NCI-H128 (cell line): ENCODE measurements around the gene TMEM238L.

ENCODE experiments used
- DNase-seq: peaks from one replicate; lab custom pipeline; 2025; ENCODE audit not compliant: unreplicated experiment; lab: John Stamatoyannopoulos, UW

The TMEM238L gene

GRCh38 chr17:10775740-10776356, 28.1 kb downstream of the TMEM238L start:
- DNase-seq = no peak

- DNase-seq = no peak
Observed at GRCh38 chr17:10775058-10775457, 28.8 kb downstream of the TMEM238L start.

- no peak for DNase-seq
Observed at GRCh38 chr17:10773391-10773790, 30.5 kb downstream of the TMEM238L start.

- no peak for DNase-seq
Observed at GRCh38 chr17:10772425-10773380, 31.2 kb downstream of the TMEM238L start.

GRCh38 chr17:10771148-10771547, 32.8 kb downstream of the TMEM238L start:
- no peak for DNase-seq

GRCh38 chr17:10769840-10770239, 34.1 kb downstream of the TMEM238L start:
- no peak for DNase-seq

GRCh38 chr17:10768750-10769251, 35.1 kb downstream of the TMEM238L start:
- no peak for DNase-seq

DNA sequence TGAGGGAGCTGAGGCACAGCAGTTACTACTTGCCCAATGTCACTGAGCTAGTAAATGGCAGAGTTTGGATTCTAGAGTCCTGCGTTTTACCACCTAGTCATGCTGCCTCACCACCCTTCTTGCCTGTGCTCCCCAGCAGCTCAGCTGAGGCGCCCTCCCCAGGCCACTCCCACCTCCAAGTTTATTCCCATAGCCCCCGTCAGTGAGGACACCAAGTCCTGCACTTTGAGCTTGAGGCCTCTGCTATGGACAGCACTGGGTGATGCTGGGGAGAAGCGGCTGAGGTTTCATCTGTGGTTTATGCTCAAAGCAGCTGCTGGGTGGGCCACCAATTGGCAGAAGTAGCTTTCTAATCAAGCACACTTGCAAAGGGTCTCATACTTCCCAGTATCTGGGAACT, 36.7 kb downstream of the TMEM238L start:
- DNase-seq = no peak

DNA sequence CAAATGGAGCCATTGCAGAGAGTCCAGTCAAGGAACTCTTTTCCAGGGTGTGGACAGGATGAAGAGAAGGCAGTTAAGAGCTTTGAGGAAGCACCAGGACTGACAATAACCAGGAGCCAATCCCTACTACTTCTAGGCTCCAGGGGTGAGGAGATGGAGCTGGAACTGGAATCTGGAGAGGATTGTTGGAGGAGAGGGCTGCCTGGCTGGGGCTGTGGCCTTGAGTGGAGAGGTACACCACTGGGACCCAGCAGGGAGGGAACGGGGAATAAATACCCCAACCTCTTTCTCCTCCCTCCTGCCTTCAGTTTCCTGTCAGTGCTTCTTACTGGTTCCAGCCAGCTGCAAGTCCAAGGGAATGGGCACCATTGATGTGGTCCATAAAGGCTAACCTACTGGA, 41.9 kb downstream of the TMEM238L start:
- no peak for DNase-seq

- DNase-seq = no peak
Observed at GRCh38 chr17:10761281-10761680, 42.6 kb downstream of the TMEM238L start.

DNA sequence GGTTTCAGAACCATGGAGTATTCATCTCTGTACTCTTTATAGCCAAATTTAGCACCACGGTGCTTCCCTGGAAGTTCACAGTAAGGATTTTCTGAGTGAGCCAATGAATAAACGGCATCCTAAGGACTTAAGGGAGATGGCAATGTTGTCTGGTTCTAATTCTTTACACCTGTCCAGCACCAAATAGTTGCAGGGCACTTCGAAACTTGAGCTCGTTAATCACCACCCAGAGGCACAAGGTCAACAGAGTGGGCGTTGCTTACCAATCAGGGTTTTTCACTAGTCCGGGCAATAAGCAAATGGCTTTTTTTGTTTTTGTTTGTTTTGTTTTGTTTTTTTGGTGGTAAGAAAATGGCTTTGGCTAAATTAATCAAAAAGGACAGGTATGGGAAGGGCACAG, 45.8 kb downstream of the TMEM238L start:
- no peak for DNase-seq

DNA sequence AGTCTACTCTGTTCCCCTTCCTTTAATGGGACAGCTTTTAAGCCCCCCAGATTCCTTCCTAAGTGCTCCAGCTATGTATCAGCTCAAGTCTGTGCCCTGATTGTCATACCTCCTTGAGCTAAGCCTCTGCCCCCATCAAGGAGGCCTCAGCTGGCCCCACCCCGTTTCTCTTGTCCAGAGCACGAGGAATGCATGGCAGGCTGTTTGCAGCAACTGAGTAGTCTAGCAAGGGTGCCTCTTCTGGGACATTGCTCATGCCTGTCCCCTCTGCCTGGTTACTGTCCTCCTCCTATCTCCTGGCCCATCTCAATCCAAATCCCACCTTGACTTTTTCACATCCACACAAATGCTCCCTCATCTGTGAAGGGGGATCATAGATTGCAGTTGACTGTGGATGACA, 46.3 kb downstream of the TMEM238L start:
- no peak for DNase-seq

DNA sequence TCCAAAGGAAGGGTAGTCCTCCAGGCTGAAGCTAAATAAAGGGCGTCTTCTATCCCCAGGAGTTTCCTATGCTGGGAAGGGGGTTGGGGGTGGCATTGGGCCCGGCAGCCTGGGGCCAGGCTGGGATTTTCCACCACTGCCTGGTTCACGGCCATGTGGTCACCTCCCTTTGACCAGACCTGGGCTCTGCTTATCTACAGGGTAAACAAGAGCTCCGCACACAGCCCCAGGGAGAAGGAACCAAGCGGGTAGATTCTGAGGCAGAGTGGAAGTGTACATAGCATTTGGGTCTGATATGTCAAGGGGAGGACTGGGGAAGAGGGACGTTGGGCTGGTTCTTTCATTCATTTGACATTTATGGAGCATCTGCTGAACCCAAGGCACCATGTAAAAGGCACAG, 46.8 kb downstream of the TMEM238L start:
- no peak for DNase-seq

GRCh38 chr17:10756619-10757018, 47.3 kb downstream of the TMEM238L start:
- no peak for DNase-seq

- no peak for DNase-seq
Observed at GRCh38 chr17:10756185-10756584, 47.7 kb downstream of the TMEM238L start.

DNA sequence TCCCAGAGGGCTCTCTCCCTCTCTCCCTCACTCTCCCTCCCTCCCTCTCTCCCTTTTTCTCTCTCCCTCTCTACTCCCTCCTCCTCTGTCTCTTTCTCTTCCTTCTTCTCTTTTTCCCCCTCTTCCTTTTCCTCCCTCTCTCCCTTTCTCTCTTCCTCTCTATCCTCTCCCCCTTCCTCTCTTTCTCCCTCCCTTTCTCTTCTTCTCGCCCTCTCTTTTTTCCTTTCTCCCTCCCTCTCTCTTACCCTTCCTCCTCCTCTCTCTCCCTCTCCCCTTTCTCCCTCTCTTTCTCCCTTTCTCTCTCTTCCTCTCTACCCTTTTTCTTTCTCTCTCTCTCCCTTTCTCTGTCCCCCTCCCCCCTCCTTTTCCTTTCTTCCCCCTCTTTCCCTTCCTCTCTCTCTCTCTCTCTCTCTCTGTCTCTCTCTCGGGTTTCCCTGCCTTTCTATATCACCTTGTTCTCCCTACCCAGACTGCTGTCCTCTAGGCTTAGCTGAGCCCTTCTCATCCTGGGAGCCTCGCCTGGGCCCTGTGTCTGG, 48.2 kb downstream of the TMEM238L start:
- DNase-seq = no peak

DNA sequence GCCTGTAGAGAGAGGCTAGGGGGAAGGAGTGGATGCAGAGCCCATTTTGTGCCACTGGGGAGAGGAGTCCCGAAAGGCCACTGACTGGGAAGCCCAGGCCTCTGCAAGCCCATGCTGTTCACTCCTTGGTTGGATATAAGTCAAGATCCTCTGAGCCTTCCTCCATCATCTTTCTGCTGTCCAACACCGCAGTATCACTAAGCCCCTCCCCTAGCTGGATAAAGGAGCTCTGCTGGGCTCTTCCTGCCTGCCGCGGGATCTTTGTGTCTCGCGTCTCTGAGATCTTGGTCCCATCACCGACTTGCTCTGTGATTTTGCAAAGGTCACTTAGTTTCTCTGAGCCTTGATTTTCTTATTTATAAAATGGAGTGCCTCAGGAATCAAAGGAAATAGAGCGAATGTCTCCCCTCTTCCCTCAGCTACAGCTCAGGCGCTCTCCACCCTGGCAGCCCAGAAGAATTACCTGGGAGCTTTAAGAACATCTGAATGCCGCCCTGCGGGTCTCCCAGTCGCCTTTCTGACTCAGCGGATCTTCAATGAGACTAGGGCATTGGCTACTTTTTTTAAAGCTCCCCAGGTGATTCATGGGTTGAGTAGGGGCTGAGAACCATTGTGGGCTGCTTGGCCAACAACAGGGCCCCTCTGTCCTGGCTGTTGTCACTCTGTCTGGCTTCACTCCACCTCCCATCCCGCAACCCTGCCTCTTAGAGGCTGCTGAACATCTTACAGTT, 48.9 kb downstream of the TMEM238L start:
- DNase-seq = no peak

GRCh38 chr17:10754109-10754508, 49.8 kb downstream of the TMEM238L start:
- DNase-seq = no peak

- no peak for DNase-seq
Observed at GRCh38 chr17:10752696-10753095, 51.2 kb downstream of the TMEM238L start.

DNA sequence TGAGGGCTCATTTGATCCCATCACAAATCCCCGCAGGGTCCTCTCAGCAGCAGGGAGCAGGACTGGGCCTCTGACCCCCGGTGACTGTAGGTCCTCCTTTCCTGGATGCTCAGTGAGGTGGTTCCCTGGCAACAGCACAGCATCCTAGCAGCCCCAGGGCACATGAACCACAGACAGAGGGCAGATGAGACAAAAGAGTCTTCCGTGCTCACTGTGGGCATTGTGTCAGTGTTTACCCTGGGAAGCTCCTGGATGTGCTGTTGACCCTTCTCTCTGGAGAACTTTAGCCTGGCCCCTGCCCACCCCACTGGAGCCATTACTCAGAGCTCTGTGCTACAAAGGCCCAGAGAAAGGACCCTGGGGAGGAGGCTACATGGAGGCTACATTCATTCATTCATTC, 52.3 kb downstream of the TMEM238L start:
- DNase-seq = no peak

GRCh38 chr17:10750210-10750609, 53.7 kb downstream of the TMEM238L start:
- DNase-seq = no peak
